Epithelial cell of esophagus (primary cell): ENCODE results near the gene P2RY6.
A peak's percentile ranks its signal among the peaks of the same experiment; 100 is the strongest.

Experiments
- DNase-seq: peaks from one replicate; pipeline ENCODE4 v3.0.0; 2010; ENCODE audit warnings: low read depth
- H3K4me3 ChIP-seq: 2 replicates; pipeline ENCODE4 v1.5.1; 2011; ENCODE audit warnings: mild to moderate bottlenecking, low read length, control low read depth
- TF ChIP-seq, protein P1 (sequence below): IDR thresholded peaks from 2 replicates; pipeline ENCODE4 v1.5.1; 2011; ENCODE audit warnings: low read depth, mild to moderate bottlenecking, low read length, control low read depth, inconsistent platforms; ENCODE audit not compliant: insufficient read depth; ENCODE audit errors: missing control alignments

P2RY6 gene

DNA sequence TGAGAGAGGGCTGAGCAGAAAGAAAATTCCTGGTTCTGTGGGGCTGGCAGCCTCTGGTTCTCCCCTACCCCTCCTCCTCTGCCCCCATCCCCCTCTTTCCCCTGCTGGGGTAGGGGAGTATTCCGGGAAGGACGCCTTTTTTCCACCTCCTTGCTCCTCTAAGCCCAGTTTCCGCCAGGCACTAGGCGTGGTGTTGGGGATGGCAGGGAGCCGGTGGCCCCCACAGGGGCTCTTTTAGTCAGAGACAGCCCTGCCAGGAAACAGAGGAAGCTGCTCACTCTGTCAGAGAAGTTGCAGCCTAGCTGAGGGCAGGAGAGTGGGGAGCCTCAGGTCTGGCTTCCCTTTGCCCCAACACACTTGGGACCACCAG, 20.4 kb downstream of the P2RY6 start:
- H3K4me3 ChIP-seq: no peak overlapping the region
- TF ChIP-seq, protein P1, sequence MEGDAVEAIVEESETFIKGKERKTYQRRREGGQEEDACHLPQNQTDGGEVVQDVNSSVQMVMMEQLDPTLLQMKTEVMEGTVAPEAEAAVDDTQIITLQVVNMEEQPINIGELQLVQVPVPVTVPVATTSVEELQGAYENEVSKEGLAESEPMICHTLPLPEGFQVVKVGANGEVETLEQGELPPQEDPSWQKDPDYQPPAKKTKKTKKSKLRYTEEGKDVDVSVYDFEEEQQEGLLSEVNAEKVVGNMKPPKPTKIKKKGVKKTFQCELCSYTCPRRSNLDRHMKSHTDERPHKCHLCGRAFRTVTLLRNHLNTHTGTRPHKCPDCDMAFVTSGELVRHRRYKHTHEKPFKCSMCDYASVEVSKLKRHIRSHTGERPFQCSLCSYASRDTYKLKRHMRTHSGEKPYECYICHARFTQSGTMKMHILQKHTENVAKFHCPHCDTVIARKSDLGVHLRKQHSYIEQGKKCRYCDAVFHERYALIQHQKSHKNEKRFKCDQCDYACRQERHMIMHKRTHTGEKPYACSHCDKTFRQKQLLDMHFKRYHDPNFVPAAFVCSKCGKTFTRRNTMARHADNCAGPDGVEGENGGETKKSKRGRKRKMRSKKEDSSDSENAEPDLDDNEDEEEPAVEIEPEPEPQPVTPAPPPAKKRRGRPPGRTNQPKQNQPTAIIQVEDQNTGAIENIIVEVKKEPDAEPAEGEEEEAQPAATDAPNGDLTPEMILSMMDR: no peak
- no peak for DNase-seq

GRCh38 chr11:73293356-73293936, 21.3 kb downstream of the P2RY6 start:
- TF ChIP-seq, protein P1: no peak
- DNase-seq: no peak

GRCh38 chr11:73294604-73295003, 22.5 kb downstream of the P2RY6 start:
- TF ChIP-seq, protein P1: no peak
- no peak for DNase-seq
- no peak overlapping the region for H3K4me3 ChIP-seq

More at GRCh38 chr11:73293356-73293936, 21.3 kb downstream of the P2RY6 start:
- H3K4me3 ChIP-seq: no peak overlapping the region

- DNase-seq: peak; percentile 81
- TF ChIP-seq, protein P1: peak; percentile 96
- H3K4me3 ChIP-seq: no peak overlapping the region
These were observed 23.3 kb downstream of the P2RY6 start for GRCh38 chr11:73295241-73295995.

DNA sequence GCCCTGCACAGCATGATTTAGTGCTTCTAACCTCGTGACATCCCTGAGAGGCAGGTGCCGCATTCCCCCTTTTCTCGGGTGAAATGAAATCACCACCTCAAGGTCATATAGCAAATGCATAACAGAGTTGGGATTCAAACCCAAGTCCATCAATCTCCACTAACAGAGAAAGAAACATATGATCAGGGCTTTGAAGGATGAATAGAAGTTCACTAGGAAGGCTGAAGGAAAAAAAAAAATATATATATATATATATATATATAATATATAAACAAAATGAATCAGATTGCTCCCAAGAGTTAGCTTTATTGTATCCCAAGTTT, 23.8 kb downstream of the P2RY6 start:
- TF ChIP-seq, protein P1: no peak

GRCh38 chr11:73296501-73297230, 24.5 kb downstream of the P2RY6 start:
- no peak overlapping the region for H3K4me3 ChIP-seq
- TF ChIP-seq, protein P1: no peak
- no peak for DNase-seq

More for the DNA sequence above, 23.8 kb downstream of the P2RY6 start:
- no peak for DNase-seq
- no peak overlapping the region for H3K4me3 ChIP-seq
